GM23338 (cell line): ENCODE results near the gene ADGRG1. TPM values are rescaled to one million over a fixed set of nuclear protein-coding genes. Genes with fewer than 3 reads are reported as not detected.

Experiments used
- ATAC-seq: fragments of 200-7000 bp; cut with Tn5 transposase; 3 replicates; pipeline ENCODE4 v1.9.1; 2020
- DNase-seq: peaks from one replicate; pipeline ENCODE4 v3.0.0-alpha.2; 2015; ENCODE audit warnings: low spot score
- H2AFZ ChIP-seq: fragments of 200-600 bp; sonication (generic); 2 replicates; pipeline ENCODE4 v1.8.0; 2016; ENCODE audit warnings: antibody characterized with exemption, mild to moderate bottlenecking, moderate library complexity
- H3F3A ChIP-seq: fragments of 200-600 bp; sonication (generic); replicated peaks from 2 replicates; pipeline ENCODE4 v1.8.0; 2017; ENCODE audit warnings: antibody characterized with exemption, mixed run types, low read depth
- H3K27ac ChIP-seq: fragments of 200-600 bp; sonication (generic); 2 replicates; pipeline ENCODE4 v1.6.1; 2016; ENCODE audit warnings: low read depth
- H3K27me3 ChIP-seq: fragments of 200-600 bp; sonication (generic); 2 replicates; pipeline ENCODE4 v1.8.0; 2016; ENCODE audit warnings: mild to moderate bottlenecking, mixed run types, moderate library complexity; ENCODE audit not compliant: insufficient read depth
- H3K36me3 ChIP-seq: fragments of 200-600 bp; sonication (generic); 2 replicates; pipeline ENCODE4 v1.8.0; 2016; ENCODE audit warnings: mild to moderate bottlenecking; ENCODE audit not compliant: insufficient read depth
- H3K4me1 ChIP-seq: fragments of 200-600 bp; sonication (generic); 2 replicates; pipeline ENCODE4 v1.8.0; 2016; ENCODE audit warnings: mild to moderate bottlenecking, moderate library complexity; ENCODE audit not compliant: insufficient read depth
- H3K4me2 ChIP-seq: fragments of 200-600 bp; sonication (generic); 2 replicates; pipeline ENCODE4 v1.7.1; 2017; ENCODE audit warnings: mixed run types
- H3K4me3 ChIP-seq: fragments of 200-600 bp; sonication (generic); 2 replicates; pipeline ENCODE4 v1.6.1; 2016; ENCODE audit warnings: mixed run types
- H3K79me2 ChIP-seq: fragments of 200-600 bp; sonication (generic); replicated peaks from 2 replicates; pipeline ENCODE4 v1.8.0; 2017; ENCODE audit warnings: mild to moderate bottlenecking; ENCODE audit not compliant: insufficient read depth
- H3K9me2 ChIP-seq: fragments of 200-600 bp; sonication (generic); 2 replicates; pipeline ENCODE4 v1.8.0; 2017; ENCODE audit not compliant: insufficient read depth
- H4K20me1 ChIP-seq: fragments of 200-600 bp; sonication (generic); replicated peaks from 2 replicates; pipeline ENCODE4 v1.8.0; 2017; ENCODE audit warnings: mild to moderate bottlenecking; ENCODE audit not compliant: insufficient read depth
- H3K27ac Mint-ChIP-seq: 2 replicates; pipeline ENCODE4 v1.8.0; 2020; ENCODE audit warnings: inconsistent platforms, mild to moderate bottlenecking, moderate library complexity, mixed read lengths
- H3K27me3 Mint-ChIP-seq: 3 replicates; pipeline ENCODE4 v1.8.0; 2022; ENCODE audit warnings: low read depth, mild to moderate bottlenecking, moderate library complexity, mixed read lengths, inconsistent platforms; ENCODE audit not compliant: insufficient read depth, poor library complexity
- H3K36me3 Mint-ChIP-seq: 3 replicates; pipeline ENCODE4 v1.8.0; 2021; ENCODE audit warnings: low read depth, mild to moderate bottlenecking, inconsistent platforms, moderate library complexity, mixed read lengths
- H3K4me1 Mint-ChIP-seq: 3 replicates; pipeline ENCODE4 v1.8.0; 2020; ENCODE audit warnings: mild to moderate bottlenecking, inconsistent platforms, mixed read lengths
- H3K4me3 Mint-ChIP-seq: 3 replicates; pipeline ENCODE4 v1.8.0; 2021; ENCODE audit warnings: moderate library complexity, mild to moderate bottlenecking, inconsistent platforms, mixed read lengths
- H3K9me3 Mint-ChIP-seq: 3 replicates; pipeline ENCODE4 v1.8.0; 2020; ENCODE audit warnings: moderate library complexity, mild to moderate bottlenecking, inconsistent platforms, mixed read lengths
- CREB1 ChIP-seq: fragments of 250-450 bp; sonication (Bioruptor Pico); IDR thresholded peaks from 2 replicates; pipeline ENCODE4 v1.5.0; 2020; ENCODE audit warnings: low read depth, mild to moderate bottlenecking, moderate library complexity
- CTCF ChIP-seq, 2 experiments: fragments of 200-600 bp in 1 of 2; sonication (generic) in 1 of 2; conservative IDR thresholded peaks; 2 replicates each; pipeline versions ENCODE4 v1.5.1 to v1.6.1; 2016 to 2017; ENCODE audit warnings: antibody characterized with exemption in 2 of 2, low read depth in 2 of 2, mild to moderate bottlenecking in 2 of 2, moderate library complexity in 1 of 2
- EZH2 ChIP-seq: fragments of 200-600 bp; sonication (generic); IDR thresholded peaks from one replicate; pipeline ENCODE4 v1.8.0; 2017; ENCODE audit warnings: antibody characterized with exemption, mild to moderate bottlenecking, low read depth; ENCODE audit not compliant: unreplicated experiment
- EZH2phosphoT487 ChIP-seq: fragments of 200-600 bp; sonication (generic); IDR thresholded peaks from one replicate; pipeline ENCODE4 v1.8.1; 2018; ENCODE audit warnings: antibody characterized with exemption; ENCODE audit not compliant: unreplicated experiment
- JUNB ChIP-seq: IDR thresholded peaks from one replicate; pipeline ENCODE4 v1.6.1; 2016; ENCODE audit warnings: antibody characterized with exemption; ENCODE audit not compliant: unreplicated experiment
- NANOG ChIP-seq: IDR thresholded peaks from 2 replicates; pipeline ENCODE4 v1.6.1; 2016; ENCODE audit warnings: antibody characterized with exemption, borderline replicate concordance
- POLR2AphosphoS5 ChIP-seq: IDR thresholded peaks from 2 replicates; pipeline ENCODE4 v1.6.1; 2016; ENCODE audit warnings: antibody characterized with exemption, low read depth
- STAT1 ChIP-seq: IDR thresholded peaks from one replicate; pipeline ENCODE4 v1.6.1; 2016; ENCODE audit warnings: antibody characterized with exemption; ENCODE audit not compliant: unreplicated experiment
- ZNF114 ChIP-seq: fragments of 250-450 bp; sonication (Bioruptor Pico); IDR thresholded peaks from 2 replicates; pipeline ENCODE4 v1.5.0; 2020; ENCODE audit warnings: mild to moderate bottlenecking, moderate library complexity
- ZNF331 ChIP-seq: fragments of 250-450 bp; sonication (Bioruptor Pico); IDR thresholded peaks from 2 replicates; pipeline ENCODE4 v1.5.0; 2020; ENCODE audit warnings: low read depth, mild to moderate bottlenecking, moderate library complexity
- ZNF462 ChIP-seq: fragments of 250-450 bp; sonication (Bioruptor Pico); IDR thresholded peaks from 2 replicates; pipeline ENCODE4 v1.5.0; 2020; ENCODE audit warnings: mild to moderate bottlenecking, moderate library complexity
- polyA plus RNA-seq: library from polyadenylated mRNA; unstranded; fragments of >200 nt; fragmentation: Nextera tagmentation; extraction: Ambion mirVana; gene quantifications from 2 replicates; pipeline ENCODE4 v1.2.1, GENCODE V29; 2016
- total RNA-seq: library from RNA; depleted of rRNA; stranded (reverse); fragments of >200 nt; shearing (Covaris generic); gene quantifications from 2 replicates; pipeline ENCODE4 v1.2.3, GENCODE V29; 2014
- TF ChIP-seq, protein P1 (sequence below): IDR thresholded peaks from 2 replicates; pipeline ENCODE4 v1.6.1; 2016; ENCODE audit warnings: antibody characterized with exemption

ADGRG1 gene
- total and polyA plus RNA-seq, 2 experiments from 2014 or later = 0.14 to 0.47 TPM

- ATAC-seq = no peak
- Mint-ChIP-seq H3K4me3 (no peak overlapping the region), H3K36me3 (no peaks in the 10 kb centered on the region), H3K27me3 (peaks cover 3% of the 10 kb centered on the region), H3K9me3 (no peaks in the 10 kb centered on the region), H3K27ac (no peak overlapping the region), H3K4me1 (peaks cover 9% of the 10 kb centered on the region; the same call in 1 of the 3 replicates)
- DNase-seq = no peak
- Histone ChIP-seq H2AFZ (no peak overlapping the region), H3K27ac (no peak overlapping the region), H3K4me2 (no peak overlapping the region), H3K27me3 (no peaks in the 10 kb centered on the region), H3F3A (no peaks in the 10 kb centered on the region), H3K79me2 (no peaks in the 10 kb centered on the region), H4K20me1 (no peaks in the 10 kb centered on the region), H3K9me2 (no peaks in the 10 kb centered on the region), H3K36me3 (no peaks in the 10 kb centered on the region), H3K4me1 (no peaks in the 10 kb centered on the region), H3K4me3 (no peak overlapping the region)
- TF ChIP-seq EZH2phosphoT487 (no peak), EZH2 (no peak), ZNF331 (CRISPR knock-in tag) (no peak), POLR2AphosphoS5 (no peak), JUNB (no peak), CREB1 (CRISPR knock-in tag) (no peak), CTCF (conservative IDR thresholded peaks at IDR 0.05; ENCODE audit: low read depth in 2 of 2) (no peak), STAT1 (no peak)
These were observed 17.8 kb upstream of the ADGRG1 start for GRCh38 chr16:57610611-57611010.

DNA sequence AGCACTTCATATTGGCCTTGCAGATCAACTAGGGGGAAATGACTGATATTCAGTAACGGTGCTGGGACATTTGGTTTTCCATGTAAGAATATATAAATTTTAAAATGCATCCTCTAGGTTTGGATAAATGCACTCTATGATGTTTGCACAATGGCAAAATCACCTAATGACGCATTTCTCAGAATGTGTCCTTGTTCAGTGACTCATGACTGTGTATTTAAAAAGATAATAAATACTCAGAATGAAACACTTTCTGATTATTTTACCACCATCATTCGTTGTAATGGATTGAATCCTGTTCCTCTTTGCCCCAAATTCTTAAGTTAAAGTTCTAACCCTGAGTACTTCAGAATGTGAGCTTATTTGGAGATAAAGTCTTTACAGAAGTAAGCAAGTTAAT is 17.2 kb upstream of the ADGRG1 start:
- no peak overlapping the region for H3K4me2 ChIP-seq
- H3K27me3 Mint-ChIP-seq = peaks cover 3% of the 10 kb centered on the region
- DNase-seq (no peak), ATAC-seq (no peak)
- no peaks in the 10 kb centered on the region for H4K20me1 ChIP-seq
- no peaks in the 10 kb centered on the region for H3K79me2 ChIP-seq
- no peaks in the 10 kb centered on the region for H3F3A ChIP-seq
- no peaks in the 10 kb centered on the region for H3K36me3 ChIP-seq
- no peaks in the 10 kb centered on the region for H3K9me3 Mint-ChIP-seq
- TF ChIP-seq, protein P1, sequence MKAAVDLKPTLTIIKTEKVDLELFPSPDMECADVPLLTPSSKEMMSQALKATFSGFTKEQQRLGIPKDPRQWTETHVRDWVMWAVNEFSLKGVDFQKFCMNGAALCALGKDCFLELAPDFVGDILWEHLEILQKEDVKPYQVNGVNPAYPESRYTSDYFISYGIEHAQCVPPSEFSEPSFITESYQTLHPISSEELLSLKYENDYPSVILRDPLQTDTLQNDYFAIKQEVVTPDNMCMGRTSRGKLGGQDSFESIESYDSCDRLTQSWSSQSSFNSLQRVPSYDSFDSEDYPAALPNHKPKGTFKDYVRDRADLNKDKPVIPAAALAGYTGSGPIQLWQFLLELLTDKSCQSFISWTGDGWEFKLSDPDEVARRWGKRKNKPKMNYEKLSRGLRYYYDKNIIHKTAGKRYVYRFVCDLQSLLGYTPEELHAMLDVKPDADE = no peak
- TF ChIP-seq ZNF114 (CRISPR knock-in tag) = no peak
- no peak for TF ChIP-seq ZNF462 (CRISPR knock-in tag)
- TF ChIP-seq NANOG = no peak
- TF ChIP-seq JUNB = no peak
- no peak for TF ChIP-seq EZH2phosphoT487
- H3K36me3 Mint-ChIP-seq = no peaks in the 10 kb centered on the region
- H2AFZ ChIP-seq = no peak overlapping the region
- peaks cover 9% of the 10 kb centered on the region; the same call in 1 of the 3 replicates for H3K4me1 Mint-ChIP-seq
- no peak overlapping the region for H3K4me3 Mint-ChIP-seq
- no peaks in the 10 kb centered on the region for H3K9me2 ChIP-seq
- H3K4me3 ChIP-seq = no peak overlapping the region
- H3K27ac Mint-ChIP-seq = no peak overlapping the region
- H3K27me3 ChIP-seq = no peaks in the 10 kb centered on the region
- H3K4me1 ChIP-seq = no peaks in the 10 kb centered on the region
- no peak overlapping the region for H3K27ac ChIP-seq
